ENCODE data around the gene PFDN2. TPM values are rescaled to one million over a fixed set of nuclear protein-coding genes. Genes with fewer than 3 reads are reported as not detected.
A peak's percentile ranks its signal among the peaks of the same experiment; 100 is the strongest.

The PFDN2 gene
- total and polyA plus RNA-seq, 2 of the 4 experiments (the other 2 are of a cell fraction), result 62.4 to 179 TPM

- ATAC-seq (ENCODE audit: low read depth) (no peak), DNase-seq (no peak)
- Histone ChIP-seq H2BK20ac (ENCODE audit: low read depth, low read length) (no peak overlapping the region), H2BK5ac (ENCODE audit: low read depth, low read length, poor library complexity, severe bottlenecking) (peak overlapping the region; percentile 58), H3K9ac (ENCODE audit: low read depth, low read length) (peak overlapping the region; percentile 82), H4K5ac (ENCODE audit: low read depth, low read length) (peak overlapping the region; percentile 61), H3K4me1 (ENCODE audit: control insufficient read depth, insufficient read depth, low read length) (peaks cover 7% of the 10 kb centered on the region), H3K27me3 (ENCODE audit: control insufficient read depth, insufficient read depth, low read length) (no peaks in the 10 kb centered on the region), H4K8ac (ENCODE audit: low read depth in 2 of 2, low read length in 2 of 2) (peak overlapping the region; percentile 58 to 90), H2BK15ac (ENCODE audit: low read depth, low read length) (0 out of 3 replicates have a peak overlapping the region, but pooled peaks have one; percentile 15), H2AFZ (replicated peaks; ENCODE audit: low read length, poor library complexity) (peak overlapping the region; percentile 96), H3K4ac (ENCODE audit: low read depth, low read length) (peak overlapping the region; percentile 97), H3K4me2 (ENCODE audit: low read depth, low read length) (peak overlapping the region; percentile 98), H4K91ac (ENCODE audit: insufficient read depth, low read depth, low read length) (peak overlapping the region; percentile 73), H4K20me1 (ENCODE audit: insufficient read depth, low read length) (no peaks in the 10 kb centered on the region), H3K14ac (replicated peaks; ENCODE audit: low read depth, low read length) (peak overlapping the region; percentile 98), H3K18ac (ENCODE audit: low read depth, low read length) (peak overlapping the region; percentile 3; the same call in 1 of the 2 replicates), H3K56ac (ENCODE audit: extremely low read depth, insufficient read depth, low read length) (peak overlapping the region; percentile 36), H3K79me1 (ENCODE audit: low read depth in 1 of 2, low read length in 2 of 2) (peaks cover 16 to 40% of the 10 kb centered on the region in 2 experiments), H3K23ac (ENCODE audit: low read depth, low read length) (peak overlapping the region; percentile 95), H3K36me3 (ENCODE audit: control insufficient read depth, insufficient read depth, low read length) (peaks cover 32% of the 10 kb centered on the region), H3K27ac (ENCODE audit: insufficient read depth, low read length) (peak overlapping the region; percentile 68), H2AK9ac (replicated peaks; ENCODE audit: low read depth, low read length, poor library complexity) (peak overlapping the region; percentile 97), H3K9me3 (ENCODE audit: control insufficient read depth, insufficient read depth, low read length) (no peaks in the 10 kb centered on the region), H2BK120ac (ENCODE audit: low read depth, low read length) (0 out of 2 replicates have a peak overlapping the region, but pooled peaks have one; percentile 26), H3K9me1 (ENCODE audit: insufficient read depth, low read length) (peaks cover 12% of the 10 kb centered on the region), H3K4me3 (ENCODE audit: insufficient read depth, low read depth, low read length) (peak overlapping the region; percentile 83), H2AK5ac (ENCODE audit: low read depth, low read length) (peak overlapping the region; percentile 82)
- intact Hi-C loops (cut with micrococcal nuclease) (no loop called here), dilution Hi-C loops (cut with HindIII; ENCODE audit: low sequenced_read_pairs, unreplicated experiment) (no loop called here), in situ Hi-C loops (cut with MboI; ENCODE audit: low sequenced_read_pairs) (no loop called here)
- TF ChIP-seq BHLHE40 (IDR thresholded peaks at IDR 0.05; ENCODE audit: low read depth, low read length), result no peak
- TF ChIP-seq NFE2L2 (IDR thresholded peaks at IDR 0.05; ENCODE audit: low read depth, low read length), result no peak
- TF ChIP-seq FOS (IDR thresholded peaks at IDR 0.05; ENCODE audit: low read depth, low read length), result no peak
- TF ChIP-seq SMC3 (IDR thresholded peaks at IDR 0.05; ENCODE audit: low read depth, low read length), result no peak
- TF ChIP-seq POLR2A (IDR thresholded peaks at IDR 0.05; ENCODE audit: low read depth, low read length), result no peak
- TF ChIP-seq CEBPB (IDR thresholded peaks at IDR 0.05; ENCODE audit: low read depth, low read length), result no peak
- no peak for TF ChIP-seq CHD1 (IDR thresholded peaks at IDR 0.05; ENCODE audit: low read depth, low read length)
- no peak for TF ChIP-seq CTCF (conservative IDR thresholded peaks at IDR 0.05; ENCODE audit: low read depth, low read length)
- no peak for TF ChIP-seq USF2 (IDR thresholded peaks at IDR 0.05; ENCODE audit: low read depth, low read length)
- no peak for TF ChIP-seq RAD21 (IDR thresholded peaks at IDR 0.05; ENCODE audit: low read length)
- no peak for TF ChIP-seq MXI1 (IDR thresholded peaks at IDR 0.05; ENCODE audit: borderline replicate concordance, low read depth, low read length)
- TF ChIP-seq ELK1 (IDR thresholded peaks at IDR 0.05; ENCODE audit: borderline replicate concordance, low read depth, low read length), result no peak
- no peak for TF ChIP-seq MAZ (IDR thresholded peaks at IDR 0.05; ENCODE audit: borderline replicate concordance, low read depth, low read length)
- no peak for TF ChIP-seq RCOR1 (IDR thresholded peaks at IDR 0.05; ENCODE audit: insufficient replicate concordance, low read length)
- TF ChIP-seq RFX5 (IDR thresholded peaks at IDR 0.05; ENCODE audit: low read depth, low read length), result no peak
- TF ChIP-seq MAFK (IDR thresholded peaks at IDR 0.05; ENCODE audit: low read depth, low read length), result no peak
- CTCF ChIA-PET, result interaction anchor here (0.7 kb wide), 1 partner anchor 62 kb away, joined by 4 read pairs; no protein-coding TSS in a partner anchor
- no TSS peak for BruUV-seq (replicated peaks)
- no CpG with 5 or more reads among the region's 11 CpGs for WGBS, 2 experiments (ENCODE audit: extremely low coverage in 2 of 2, insufficient read length in 1 of 2)
- POLR2A ChIA-PET (ENCODE audit: unreplicated experiment), result no interaction called here
Observed at GRCh38 chr1:161159913-161160243, 42.0 kb upstream of the PFDN2 start.
